Esophagus squamous epithelium (tissue), 4 donors: Measurements from ENCODE around the gene KLHL15.

Experiments used
- CTCF ChIP-seq, 6 experiments: fragments of 450-650 bp in 4 of 6; fragments of 200-600 bp in 2 of 6; sonication (generic) in 2 of 6; IDR thresholded peaks; one replicate each; pipeline ENCODE4 v1.5.1; 2016 to 2019; ENCODE audit warnings: antibody characterized with exemption in 6 of 6, mild to moderate bottlenecking in 4 of 6, moderate library complexity in 4 of 6
- POLR2A ChIP-seq, 4 donors: fragments of 450-650 bp; IDR thresholded peaks; one replicate each; pipeline ENCODE4 v1.6.1; 2017; ENCODE audit warnings: antibody characterized with exemption in 4 of 4, mild to moderate bottlenecking in 4 of 4, moderate library complexity in 3 of 4

- no peak for TF ChIP-seq CTCF (IDR thresholded peaks at IDR 0.05)
- TF ChIP-seq POLR2A (IDR thresholded peaks at IDR 0.05) = no peak
Observed at GRCh38 chrX:23952984-23953907, 73.7 kb downstream of the KLHL15 start.
